OCI-LY7 (cell line): ENCODE results near the gene FOXN3. TPM values are rescaled to one million over a fixed set of nuclear protein-coding genes. Genes with fewer than 3 reads are reported as not detected.

ENCODE experiments used
- BruUV-seq: library from RNA; stranded (reverse); fragments of 400-500 nt; replicated peaks from 2 replicates; lab custom pipeline; 2021; lab: Mats Ljungman, UMichigan
- CTCF ChIA-PET: fragments of 300-600 bp; sonication (Branson Sonifier 250); formaldehyde crosslinking; loops from one replicate; lab custom pipeline; 2022; ENCODE audit warnings: antibody characterized with exemption; ENCODE audit not compliant: unreplicated experiment; lab: Charles Lee
- POLR2A ChIA-PET: fragments of 300-600 bp; sonication (Branson Sonifier 250); formaldehyde crosslinking; loops from one replicate; lab custom pipeline; 2022; ENCODE audit warnings: antibody characterized with exemption; lab: Charles Lee
- DNase-seq: peaks from one replicate; pipeline ENCODE4 v3.0.0-alpha.2; 2015; ENCODE audit warnings: low spot score
- H2AFZ ChIP-seq: fragments of 200-600 bp; sonication (generic), shearing (Covaris generic); 2 replicates; pipeline ENCODE4 v1.6.1; 2014; ENCODE audit warnings: mild to moderate bottlenecking, antibody characterized with exemption, low read length, moderate library complexity
- H3K27ac ChIP-seq: fragments of 200-600 bp; sonication (generic); 2 replicates; pipeline ENCODE4 v1.5.1; 2014; ENCODE audit warnings: mixed run types, low read depth, mild to moderate bottlenecking, moderate library complexity, low read length, inconsistent platforms; ENCODE audit not compliant: poor library complexity, severe bottlenecking
- H3K36me3 ChIP-seq: fragments of 200-600 bp; sonication (generic); 2 replicates; pipeline ENCODE4 v1.6.1; 2014; ENCODE audit warnings: mild to moderate bottlenecking, antibody characterized with exemption, low read length, moderate library complexity, mixed read lengths; ENCODE audit not compliant: insufficient read depth
- H3K4me1 ChIP-seq: fragments of 200-600 bp; sonication (generic); 2 replicates; pipeline ENCODE4 v1.5.1; 2014; ENCODE audit warnings: mild to moderate bottlenecking, low read length; ENCODE audit not compliant: insufficient read depth, poor library complexity, severe bottlenecking
- H3K4me2 ChIP-seq: fragments of 200-600 bp; sonication (generic); 2 replicates; pipeline ENCODE4 v1.6.1; 2014; ENCODE audit warnings: mild to moderate bottlenecking, low read length
- H3K4me3 ChIP-seq: fragments of 200-600 bp; sonication (generic); 2 replicates; pipeline ENCODE4 v1.5.1; 2014; ENCODE audit warnings: mild to moderate bottlenecking, low read depth, low read length; ENCODE audit not compliant: poor library complexity, severe bottlenecking
- H3K79me2 ChIP-seq: fragments of 200-600 bp; sonication (generic); 2 replicates; pipeline ENCODE4 v1.6.1; 2016; ENCODE audit warnings: low read depth, mild to moderate bottlenecking, low read length, moderate library complexity, mixed read lengths; ENCODE audit not compliant: insufficient read depth
- H3K9me2 ChIP-seq: fragments of 200-600 bp; sonication (generic); 2 replicates; pipeline ENCODE4 v1.6.1; 2016; ENCODE audit warnings: mild to moderate bottlenecking, low read length, mixed read lengths; ENCODE audit not compliant: insufficient read depth
- H3K9me3 ChIP-seq: fragments of 200-600 bp; sonication (generic); 2 replicates; pipeline ENCODE4 v1.6.1; 2014; ENCODE audit warnings: mild to moderate bottlenecking, mixed run types, low read length, mixed read lengths
- H4K20me1 ChIP-seq: fragments of 200-600 bp; sonication (generic); 2 replicates; pipeline ENCODE4 v1.6.1; 2014; ENCODE audit warnings: mild to moderate bottlenecking, antibody characterized with exemption, low read length, moderate library complexity, mixed read lengths; ENCODE audit not compliant: insufficient read depth
- CTCF ChIP-seq: fragments of 200-600 bp; sonication (generic); conservative IDR thresholded peaks from 2 replicates; pipeline ENCODE4 v1.5.1; 2014; ENCODE audit warnings: mild to moderate bottlenecking, antibody characterized with exemption, low read length, moderate library complexity, mixed read lengths
- EZH2phosphoT487 ChIP-seq: fragments of 200-600 bp; sonication (generic); IDR thresholded peaks from 2 replicates; pipeline ENCODE4 v1.6.1; 2018; ENCODE audit warnings: low read depth, borderline replicate concordance, mild to moderate bottlenecking, mixed run types, antibody characterized with exemption, low read length, moderate library complexity, mixed read lengths
- intact Hi-C: fragments of 100-400 bp; cut with micrococcal nuclease; formaldehyde crosslinking; loops from one replicate; pipeline ENCODE4 v1.10.0; 2022; ENCODE audit not compliant: unreplicated experiment
- total RNA-seq, 2 experiments: library from RNA; depleted of rRNA in 1 of 2; stranded (reverse); fragments of >200 nt in 1 of 2; shearing (Covaris generic) in 1 of 2; gene quantifications; 2 replicates each; pipeline ENCODE4 v1.2.3, GENCODE V29; 2014 to 2022

The FOXN3 gene
- total RNA-seq, 2 experiments from 2014 or later: 77.7 to 102 TPM

DNA sequence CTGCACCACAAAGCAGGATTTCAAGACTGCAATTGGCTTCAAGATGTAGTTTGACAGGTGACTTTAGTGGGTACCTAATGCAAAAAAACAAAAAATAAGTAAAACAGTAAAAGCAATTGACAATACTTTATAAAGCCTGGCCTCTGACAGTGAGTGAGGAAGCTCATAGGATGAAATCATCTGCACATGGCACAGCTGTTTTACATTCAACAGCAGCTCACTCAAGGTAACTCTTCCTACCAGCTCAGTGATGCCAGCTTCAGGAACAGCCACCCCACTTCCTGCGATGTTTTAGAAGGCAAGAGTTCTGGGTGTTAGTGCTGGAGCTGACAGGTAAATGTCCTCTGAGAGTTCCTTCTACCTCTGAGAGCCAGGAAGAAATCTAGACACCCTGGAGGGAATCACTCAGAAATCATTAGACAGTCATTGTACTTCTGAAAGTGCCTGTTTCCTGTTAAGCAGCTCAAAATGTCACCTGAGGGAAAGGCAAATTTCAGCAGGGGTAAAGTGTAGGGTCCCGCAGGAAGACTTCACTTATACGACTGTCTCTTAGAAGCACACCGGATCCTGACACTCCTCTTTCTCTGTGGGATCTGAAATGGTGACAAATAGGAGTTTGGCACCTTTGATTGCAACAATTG, 99.9 kb downstream of the FOXN3 start:
- Histone ChIP-seq H3K4me1 (peaks cover 26% of the 10 kb centered on the region), H3K4me2 (peak overlapping the region; percentile 68), H3K4me3 (peak overlapping the region; percentile 21), H2AFZ (no peak overlapping the region), H3K79me2 (peaks cover 7% of the 10 kb centered on the region), H4K20me1 (no peaks in the 10 kb centered on the region), H3K9me3 (peaks cover 26% of the 10 kb centered on the region), H3K36me3 (peaks cover 50% of the 10 kb centered on the region), H3K27ac (peak overlapping the region; percentile 45), H3K9me2 (no peaks in the 10 kb centered on the region)
- no TSS peak for BruUV-seq
- DNase-seq: peak; percentile 44
- ChIA-PET CTCF (no interaction called here), POLR2A (interaction anchor here (0.7 to 1.5 kb wide), 8 partner anchors 8 to 429 kb away, joined by 3 to 6 read pairs (median 5); no protein-coding TSS in a partner anchor)
- TF ChIP-seq EZH2phosphoT487: no peak
- no peak for TF ChIP-seq CTCF
- intact Hi-C loops: no loop called here

DNA sequence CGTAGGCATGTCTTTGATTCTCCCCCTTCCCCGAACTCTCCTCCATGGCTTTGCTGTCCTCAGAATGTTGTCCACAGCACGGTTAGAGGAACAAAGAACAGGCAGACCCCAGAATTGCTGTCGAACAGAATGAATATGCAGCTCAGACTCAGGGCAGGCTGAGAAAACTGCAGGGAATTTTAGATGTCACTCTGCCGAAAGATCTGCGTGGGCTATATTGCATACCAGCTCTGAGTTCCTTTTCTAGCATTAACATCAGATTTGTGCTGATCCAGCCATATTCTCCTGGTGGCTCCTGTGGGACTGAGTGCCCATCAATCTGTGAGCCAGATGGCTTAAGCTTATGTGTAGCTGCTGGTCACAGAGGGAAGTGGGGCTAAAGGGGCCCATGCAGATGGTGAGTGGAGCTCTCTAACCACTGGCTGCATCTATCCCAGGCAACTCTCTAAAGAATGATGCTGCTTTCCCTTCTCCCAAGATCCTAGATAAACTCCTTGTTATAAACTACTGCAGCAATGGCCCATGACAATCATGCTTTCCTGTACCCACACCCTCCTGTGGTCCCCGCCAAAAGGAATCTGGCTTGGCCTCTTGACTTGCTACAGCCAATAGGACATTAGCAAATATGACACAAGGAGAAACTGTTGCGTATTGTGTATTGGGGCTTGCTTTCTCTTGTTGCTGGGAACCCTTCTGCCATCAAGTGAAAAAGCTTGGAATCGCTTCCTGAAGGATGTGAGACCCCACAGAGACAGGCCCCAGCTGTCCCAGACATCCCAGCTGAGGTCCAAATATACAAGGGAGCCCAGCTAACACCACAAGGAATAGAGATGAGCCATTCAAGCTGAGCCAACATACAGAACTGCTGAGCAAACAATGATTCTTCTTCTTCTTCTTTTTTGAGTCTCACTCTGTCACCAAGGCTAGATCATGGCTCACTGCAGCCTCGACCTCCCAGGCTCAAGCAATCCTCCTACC, 101.3 kb downstream of the FOXN3 start:
- Histone ChIP-seq H3K9me2 (no peaks in the 10 kb centered on the region), H3K27ac (no peak overlapping the region), H4K20me1 (no peaks in the 10 kb centered on the region), H3K79me2 (peaks cover 4% of the 10 kb centered on the region; the same call in 1 of the 2 replicates), H2AFZ (no peak overlapping the region), H3K36me3 (peaks cover 50% of the 10 kb centered on the region), H3K4me2 (no peak overlapping the region), H3K9me3 (peaks cover 26% of the 10 kb centered on the region), H3K4me3 (no peak overlapping the region), H3K4me1 (peaks cover 30% of the 10 kb centered on the region)
- ChIA-PET POLR2A (interaction anchor here (0.6 to 0.9 kb wide), 2 partner anchors 11 to 111 kb away, joined by 3 read pairs; no protein-coding TSS in a partner anchor), CTCF (no interaction called here)
- BruUV-seq: no TSS peak
- DNase-seq: no peak
- no peak for TF ChIP-seq CTCF
- TF ChIP-seq EZH2phosphoT487: no peak
- intact Hi-C loops: no loop called here
